Liver (tissue), 9 donors: ENCODE data around the gene LMCD1. TPM values are rescaled to one million over a fixed set of nuclear protein-coding genes. Genes with fewer than 3 reads are reported as not detected.

Experiments used
- DNase-seq: peaks from one replicate; pipeline ENCODE4 v3.0.0-alpha.2; 2017; ENCODE audit warnings: low spot score
- H3K27ac ChIP-seq, 2 donors: one replicate each; pipeline ENCODE4 v1.7.0; 2013; ENCODE audit warnings: inconsistent platforms in 2 of 2, low read length in 2 of 2, control low read depth in 1 of 2, low read depth in 1 of 2, mild to moderate bottlenecking in 1 of 2
- H3K27me3 ChIP-seq, 4 donors: one replicate each; pipeline versions ENCODE4 v1.6.1 to v1.7.0; 2013; ENCODE audit warnings: low read length in 3 of 4, inconsistent platforms in 1 of 4, mild to moderate bottlenecking in 1 of 4, moderate library complexity in 1 of 4; ENCODE audit not compliant: control insufficient read depth in 4 of 4, insufficient read depth in 4 of 4
- H3K36me3 ChIP-seq, 4 donors: one replicate each; pipeline versions ENCODE4 v1.6.1 to v1.7.0; 2013; ENCODE audit warnings: low read length in 3 of 4, mild to moderate bottlenecking in 3 of 4, low read depth in 1 of 4, moderate library complexity in 1 of 4; ENCODE audit not compliant: control insufficient read depth in 4 of 4, insufficient read depth in 3 of 4
- H3K4me1 ChIP-seq, 4 donors: one replicate each; pipeline versions ENCODE4 v1.6.1 to v1.7.0; 2013; ENCODE audit warnings: low read length in 3 of 4, mild to moderate bottlenecking in 3 of 4, moderate library complexity in 1 of 4; ENCODE audit not compliant: control insufficient read depth in 4 of 4, insufficient read depth in 4 of 4
- H3K4me3 ChIP-seq, 3 donors: one replicate each; pipeline versions ENCODE4 v1.6.1 to v1.7.0; 2013; ENCODE audit warnings: low read length in 3 of 3, control low read depth in 1 of 3, low read depth in 1 of 3, mild to moderate bottlenecking in 1 of 3
- H3K9ac ChIP-seq, 2 donors: one replicate each; pipeline ENCODE4 v1.7.0; 2013; ENCODE audit warnings: low read length in 2 of 2, mild to moderate bottlenecking in 2 of 2, moderate library complexity in 2 of 2, control low read depth in 1 of 2, low read depth in 1 of 2
- H3K9me3 ChIP-seq, 4 donors: one replicate each; pipeline versions ENCODE4 v1.6.1 to v1.7.0; 2013; ENCODE audit warnings: low read length in 3 of 4; ENCODE audit not compliant: control insufficient read depth in 4 of 4
- ATF3 ChIP-seq: IDR thresholded peaks from 2 replicates; pipeline ENCODE4 v1.6.1; 2016; ENCODE audit warnings: antibody characterized with exemption
- CTCF ChIP-seq: fragments of 150-350 bp; IDR thresholded peaks from 2 replicates; pipeline ENCODE4 v1.5.1; 2017; ENCODE audit warnings: improper control_type of control experiment, low read depth, low read length; ENCODE audit not compliant: missing input control
- EGR1 ChIP-seq, 2 donors: IDR thresholded peaks; 2 replicates each; pipeline ENCODE4 v1.6.1; 2016 to 2018; ENCODE audit warnings: antibody characterized with exemption in 2 of 2, low read depth in 2 of 2
- FOXA1 ChIP-seq: IDR thresholded peaks from 2 replicates; pipeline ENCODE4 v1.6.1; 2016; ENCODE audit warnings: antibody characterized with exemption
- FOXA2 ChIP-seq: IDR thresholded peaks from 2 replicates; pipeline ENCODE4 v1.6.1; 2016; ENCODE audit warnings: antibody characterized with exemption
- GABPA ChIP-seq, 2 donors: IDR thresholded peaks in 1 of 2; conservative IDR thresholded peaks in 1 of 2; 2 replicates each; pipeline ENCODE4 v1.6.1; 2016; ENCODE audit warnings: antibody characterized with exemption in 2 of 2, mild to moderate bottlenecking in 1 of 2, moderate library complexity in 1 of 2
- HNF4A ChIP-seq, 2 donors: conservative IDR thresholded peaks; 2 replicates each; pipeline ENCODE4 v1.6.1; 2016; ENCODE audit warnings: antibody characterized with exemption in 2 of 2, mild to moderate bottlenecking in 2 of 2
- HNF4G ChIP-seq: IDR thresholded peaks from 2 replicates; pipeline ENCODE4 v1.6.1; 2016; ENCODE audit warnings: antibody characterized with exemption
- JUND ChIP-seq, 2 donors: IDR thresholded peaks; 2 replicates each; pipeline ENCODE4 v1.6.1; 2016; ENCODE audit warnings: antibody characterized with exemption in 2 of 2
- MAX ChIP-seq: IDR thresholded peaks from 2 replicates; pipeline ENCODE4 v1.6.1; 2016; ENCODE audit warnings: antibody characterized with exemption
- RAD21 ChIP-seq, 2 donors: IDR thresholded peaks; 2 replicates each; pipeline ENCODE4 v1.6.1; 2016; ENCODE audit warnings: antibody characterized with exemption in 2 of 2, mild to moderate bottlenecking in 2 of 2
- REST ChIP-seq: IDR thresholded peaks from 2 replicates; pipeline ENCODE4 v1.6.1; 2016; ENCODE audit warnings: antibody characterized with exemption, mild to moderate bottlenecking
- RXRA ChIP-seq, 2 donors: IDR thresholded peaks; 2 replicates each; pipeline ENCODE4 v1.6.1; 2017 to 2018; ENCODE audit warnings: antibody characterized with exemption in 2 of 2, mild to moderate bottlenecking in 1 of 2
- SP1 ChIP-seq: IDR thresholded peaks from 2 replicates; pipeline ENCODE4 v1.6.1; 2018; ENCODE audit warnings: antibody characterized with exemption, mild to moderate bottlenecking
- YY1 ChIP-seq: IDR thresholded peaks from 2 replicates; pipeline ENCODE4 v1.6.1; 2016; ENCODE audit warnings: antibody characterized with exemption, mild to moderate bottlenecking
- ZBTB33 ChIP-seq: IDR thresholded peaks from 2 replicates; pipeline ENCODE4 v1.6.1; 2016; ENCODE audit warnings: antibody characterized with exemption
- WGBS: extraction: QIAGEN DNeasy Blood & Tissue Kit; methylation state at CpG from one replicate; pipeline ENCODE4 v1.1.7; 2013; 5-methylcytosine and 5-hydroxymethylcytosine counted together
- polyA plus RNA-seq, 2 donors: library from polyadenylated mRNA; stranded (reverse) in 1 of 2; unstranded in 1 of 2; fragments of 200-250 nt in 1 of 2; fragments of >200 nt in 1 of 2; fragmentation: Nextera tagmentation in 1 of 2; extraction: Ambion mirVana in 1 of 2; gene quantifications; one replicate each; pipeline versions ENCODE4 v1.2.1 to v1.2.3, GENCODE V29; 2013 to 2015
- total RNA-seq, 2 donors: library from RNA; depleted of rRNA; stranded (reverse); fragments of >200 nt; gene quantifications; one replicate each; pipeline ENCODE4 v1.2.3, GENCODE V29; 2014
- donor health status: healthy.
- donor health status: healthy.
- donor health status: healthy.
- donor health status: healthy.
- donor health status: healthy.

The LMCD1 gene
- total and polyA plus RNA-seq, 4 donors = 3.1 to 8.3 (median 6.0) TPM

- Histone ChIP-seq H3K4me1 (no peaks in the 10 kb centered on the region), H3K27ac (no peak overlapping the region), H3K36me3 (no peaks in the 10 kb centered on the region), H3K9ac (no peak overlapping the region), H3K27me3 (no peaks in the 10 kb centered on the region), H3K4me3 (no peak overlapping the region), H3K9me3 (no peaks in the 10 kb centered on the region)
- TF ChIP-seq RXRA (IDR thresholded peaks at IDR 0.05) = no peak
- TF ChIP-seq ZBTB33 = no peak
- no peak for TF ChIP-seq FOXA2
- TF ChIP-seq GABPA (IDR thresholded peaks at IDR 0.05 in 1 of 2, conservative IDR thresholded peaks at IDR 0.05 in 1 of 2) = no peak
- TF ChIP-seq FOXA1 = no peak
- TF ChIP-seq JUND (IDR thresholded peaks at IDR 0.05) = no peak
- TF ChIP-seq EGR1 (IDR thresholded peaks at IDR 0.05; ENCODE audit: low read depth in 2 of 2) = no peak
- no peak for TF ChIP-seq ATF3
- no peak for DNase-seq
- 87% methylated on average over 9 of the region's 9 CpGs for WGBS
Observed at GRCh38 chr3:8491271-8492144, 10.1 kb upstream of the LMCD1 start.

GRCh38 chr3:8492744-8493511, 8.7 kb upstream of the LMCD1 start:
- DNase-seq = no peak
- no peak overlapping the region for H3K27ac ChIP-seq
- WGBS = 91% methylated on average over 7 of the region's 7 CpGs
- no peak overlapping the region for H3K9ac ChIP-seq
- H3K4me3 ChIP-seq = no peak overlapping the region
- no peaks in the 10 kb centered on the region for H3K36me3 ChIP-seq
- H3K9me3 ChIP-seq = no peaks in the 10 kb centered on the region
- H3K27me3 ChIP-seq = no peaks in the 10 kb centered on the region
- TF ChIP-seq RAD21 (IDR thresholded peaks at IDR 0.05) (no peak), EGR1 (IDR thresholded peaks at IDR 0.05; ENCODE audit: low read depth in 2 of 2) (no peak), YY1 (no peak), ZBTB33 (no peak), ATF3 (no peak), RXRA (IDR thresholded peaks at IDR 0.05) (no peak), HNF4G (no peak), CTCF (no peak), SP1 (no peak), FOXA2 (no peak), FOXA1 (no peak), REST (no peak), HNF4A (conservative IDR thresholded peaks at IDR 0.05) (no peak), MAX (no peak)
- H3K4me1 ChIP-seq = no peaks in the 10 kb centered on the region
